IPS DF 19.7 (cell line): ENCODE results near the gene RALB.
A peak's percentile ranks its signal among the peaks of the same experiment; 100 is the strongest.

Experiments
- DNase-seq: peaks from one replicate; pipeline ENCODE4 v3.0.0-alpha.2; 2013; ENCODE audit warnings: low read depth, low spot score

Gene RALB, protein sequence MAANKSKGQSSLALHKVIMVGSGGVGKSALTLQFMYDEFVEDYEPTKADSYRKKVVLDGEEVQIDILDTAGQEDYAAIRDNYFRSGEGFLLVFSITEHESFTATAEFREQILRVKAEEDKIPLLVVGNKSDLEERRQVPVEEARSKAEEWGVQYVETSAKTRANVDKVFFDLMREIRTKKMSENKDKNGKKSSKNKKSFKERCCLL

GRCh38 chr2:120252225-120253020, at the start of gene RALB:
Gene RALB, plus strand, starts transcription at chr2:120252852. Its CDS starts 25,813 bp downstream, at chr2:120278665.
- peak; percentile 83 for DNase-seq

- no peak for DNase-seq
Observed at GRCh38 chr2:120203251-120204021, 49.2 kb upstream of the RALB start.

GRCh38 chr2:120204022-120204405, 48.6 kb upstream of the RALB start:
- DNase-seq = no peak

DNA sequence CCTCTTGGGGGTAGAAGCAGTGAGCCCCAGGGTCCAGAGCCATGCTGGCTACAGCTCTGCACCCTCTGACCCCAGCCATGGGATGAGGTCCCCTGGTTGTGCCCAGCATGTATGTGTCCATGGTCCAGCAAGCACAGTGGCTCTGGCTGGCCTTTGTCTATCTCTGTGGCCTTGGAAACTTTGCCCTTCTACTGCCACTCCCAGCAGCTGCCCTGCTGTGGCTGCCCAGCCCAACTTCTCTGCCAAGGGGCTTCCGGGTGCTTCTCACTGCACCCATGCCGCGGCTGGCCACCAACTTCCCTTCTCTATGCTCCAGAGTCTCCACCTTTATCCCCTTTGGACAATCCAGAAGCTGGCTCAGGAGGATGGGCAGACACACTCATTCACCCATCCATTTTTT, 48.2 kb upstream of the RALB start:
- no peak for DNase-seq

DNA sequence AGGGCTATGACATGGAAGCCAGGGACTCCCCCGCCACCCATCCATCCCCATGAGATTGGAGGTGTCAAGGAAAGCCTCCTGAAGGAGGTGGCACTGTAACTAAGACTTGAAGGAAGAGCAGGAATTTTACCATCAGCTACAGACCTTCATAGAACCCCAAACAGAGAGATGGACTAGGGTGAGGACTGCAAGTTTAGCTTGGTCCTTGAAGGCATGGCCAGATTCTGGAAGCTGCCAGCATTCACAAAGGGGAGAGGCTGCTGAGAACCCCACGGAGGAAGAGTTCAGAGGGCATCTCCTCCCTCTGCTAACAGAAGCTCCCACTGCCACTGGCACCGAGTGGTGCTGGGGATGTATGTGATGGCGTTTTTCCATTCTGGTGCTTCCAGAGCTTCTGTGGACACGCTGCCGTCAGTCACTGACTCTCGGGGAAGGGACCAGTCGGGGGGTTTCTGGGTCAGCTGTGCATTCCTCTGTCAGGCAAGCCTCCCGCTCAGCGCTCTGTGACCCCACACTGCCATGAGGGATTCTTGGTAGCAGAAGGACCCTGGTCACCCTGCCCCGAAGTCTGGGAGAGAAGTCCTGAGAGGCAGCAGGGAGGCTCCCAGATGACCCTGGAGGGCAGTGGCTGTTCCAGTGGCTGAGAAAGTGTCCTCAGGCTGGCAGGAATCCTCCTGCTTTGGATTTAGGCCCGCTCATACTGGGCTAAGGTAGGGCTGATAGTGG, 47.5 kb upstream of the RALB start:
- no peak for DNase-seq

DNA sequence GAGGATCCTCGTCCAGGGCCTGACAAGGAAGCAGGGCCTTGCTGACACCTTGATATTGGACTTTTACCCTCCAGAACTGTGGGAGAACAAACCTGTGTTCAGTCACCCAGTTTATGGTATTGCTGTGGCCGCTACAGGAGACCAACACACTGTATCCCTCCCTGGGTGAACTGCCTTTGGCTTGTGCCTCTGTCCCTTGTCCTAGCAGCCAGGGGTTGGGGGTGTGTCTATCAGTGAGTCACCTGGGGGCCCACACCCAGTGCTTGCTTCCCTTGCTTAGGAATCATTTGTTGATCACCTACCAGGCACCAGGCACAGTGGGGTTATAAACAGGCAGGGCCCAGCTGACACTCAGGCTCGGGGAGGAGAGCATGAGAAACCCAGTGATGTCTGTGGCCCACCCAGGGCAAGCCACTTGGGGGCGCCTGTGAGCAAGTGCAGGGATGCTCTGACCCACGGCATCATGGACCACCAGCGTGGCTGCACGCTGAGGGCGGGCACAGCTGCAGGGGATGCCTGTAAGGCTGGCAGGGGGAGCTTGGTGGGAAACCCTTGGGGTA, 46.5 kb upstream of the RALB start:
- DNase-seq = no peak

GRCh38 chr2:120208381-120209353, 44.0 kb upstream of the RALB start:
- DNase-seq = no peak

GRCh38 chr2:120209427-120210269, 43.0 kb upstream of the RALB start:
- DNase-seq = no peak

- no peak for DNase-seq
Observed at GRCh38 chr2:120210270-120210693, 42.4 kb upstream of the RALB start.

GRCh38 chr2:120218181-120218580, 34.5 kb upstream of the RALB start:
- no peak for DNase-seq

DNA sequence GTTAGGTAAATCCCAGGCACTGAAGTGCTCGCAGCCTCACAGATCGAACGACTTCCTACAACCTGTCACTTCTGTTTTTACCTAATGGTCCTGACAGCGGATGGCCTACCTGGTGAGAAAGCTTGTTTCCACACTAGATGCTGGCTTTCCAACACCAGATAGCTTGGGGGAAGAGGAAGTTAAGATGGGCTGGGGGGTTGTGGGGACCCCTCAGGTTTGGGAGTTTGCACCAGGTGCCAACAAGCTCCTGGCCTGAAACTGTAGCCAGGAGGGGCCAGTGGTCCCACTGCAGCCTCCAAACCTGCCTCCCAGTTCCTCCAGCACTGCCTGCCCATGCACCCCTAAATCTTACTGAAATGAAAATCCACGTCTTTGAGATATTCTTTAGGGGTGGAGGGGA, 33.4 kb upstream of the RALB start:
- DNase-seq = no peak

DNA sequence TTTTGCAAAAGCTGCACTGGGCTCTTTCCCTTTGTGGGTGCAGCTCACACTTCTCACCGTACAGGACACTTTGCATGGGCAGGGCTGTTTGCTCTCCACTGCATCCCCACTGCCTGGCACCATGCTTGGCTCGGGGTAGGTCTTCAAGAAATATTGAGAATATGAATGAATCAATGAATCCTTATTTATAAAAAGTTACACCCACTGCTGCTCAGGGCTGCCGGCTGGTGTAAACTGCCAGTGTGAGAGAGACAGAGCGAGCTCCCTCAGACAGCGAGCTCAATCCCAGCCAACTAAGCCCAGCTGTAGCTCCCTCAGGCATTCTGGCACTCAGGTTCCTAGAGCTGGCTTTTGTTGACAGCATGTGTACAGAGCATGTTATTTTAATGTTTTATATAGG, 32.9 kb upstream of the RALB start:
- no peak for DNase-seq

GRCh38 chr2:120220756-120221155, 31.9 kb upstream of the RALB start:
- no peak for DNase-seq

DNA sequence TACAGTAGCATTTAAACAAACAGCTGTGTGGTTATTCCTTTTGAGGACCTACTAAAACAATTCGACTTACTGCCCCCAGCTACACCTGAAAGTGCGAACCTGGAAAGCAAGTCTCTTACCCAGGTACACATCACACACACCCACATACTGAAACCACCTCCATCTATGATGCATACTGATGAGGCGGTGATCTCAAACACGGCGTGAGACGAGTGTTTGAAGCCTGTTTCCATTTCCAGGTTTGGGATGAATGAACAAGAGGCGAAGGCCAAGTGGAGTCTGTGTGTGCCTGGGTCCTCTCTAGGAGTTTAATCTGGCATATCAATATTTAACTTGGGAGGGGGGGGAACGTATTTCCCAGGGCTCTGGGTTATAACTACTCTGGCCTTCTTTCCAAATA, 31.0 kb upstream of the RALB start:
- DNase-seq = no peak

DNA sequence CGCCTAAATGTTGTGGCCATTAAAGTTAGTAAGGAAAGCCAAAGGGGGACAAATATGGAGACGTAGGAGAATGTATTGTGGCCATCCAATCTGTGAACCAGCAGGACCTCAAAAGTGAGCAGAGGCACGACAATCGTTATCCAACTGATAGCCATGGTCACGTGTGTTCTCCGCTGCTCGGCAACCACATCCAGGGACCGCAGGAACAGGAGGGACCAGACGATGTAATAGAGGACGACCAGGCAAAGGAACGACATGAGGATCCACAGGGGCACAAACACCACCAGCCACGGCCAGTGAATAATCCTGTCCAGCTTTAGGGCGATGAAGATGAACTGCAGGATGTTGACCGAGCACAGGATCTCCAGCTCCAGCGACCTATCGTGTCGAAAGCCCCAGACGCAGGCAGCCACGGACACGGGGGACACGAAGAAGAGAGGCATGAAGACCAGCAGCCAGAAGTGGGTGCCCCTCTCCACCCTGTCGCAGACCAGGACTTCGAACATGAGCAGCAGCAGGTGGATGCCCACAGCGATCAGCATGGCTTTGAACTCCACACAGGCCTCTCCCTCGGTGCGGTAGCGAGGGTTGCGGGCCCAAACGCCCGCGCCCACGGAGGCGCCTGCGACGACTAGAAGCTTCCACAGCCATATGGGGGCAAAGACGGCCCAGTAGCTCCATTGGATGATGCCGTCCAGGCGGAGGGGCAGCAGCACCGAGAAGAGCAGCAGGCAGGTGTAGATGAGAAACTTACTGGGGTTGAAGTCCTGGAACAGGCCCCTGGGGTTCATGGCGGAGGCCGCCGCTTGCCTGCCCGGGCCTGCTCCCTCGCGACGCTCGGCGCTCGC, 30.2 kb upstream of the RALB start:
- no peak for DNase-seq

DNA sequence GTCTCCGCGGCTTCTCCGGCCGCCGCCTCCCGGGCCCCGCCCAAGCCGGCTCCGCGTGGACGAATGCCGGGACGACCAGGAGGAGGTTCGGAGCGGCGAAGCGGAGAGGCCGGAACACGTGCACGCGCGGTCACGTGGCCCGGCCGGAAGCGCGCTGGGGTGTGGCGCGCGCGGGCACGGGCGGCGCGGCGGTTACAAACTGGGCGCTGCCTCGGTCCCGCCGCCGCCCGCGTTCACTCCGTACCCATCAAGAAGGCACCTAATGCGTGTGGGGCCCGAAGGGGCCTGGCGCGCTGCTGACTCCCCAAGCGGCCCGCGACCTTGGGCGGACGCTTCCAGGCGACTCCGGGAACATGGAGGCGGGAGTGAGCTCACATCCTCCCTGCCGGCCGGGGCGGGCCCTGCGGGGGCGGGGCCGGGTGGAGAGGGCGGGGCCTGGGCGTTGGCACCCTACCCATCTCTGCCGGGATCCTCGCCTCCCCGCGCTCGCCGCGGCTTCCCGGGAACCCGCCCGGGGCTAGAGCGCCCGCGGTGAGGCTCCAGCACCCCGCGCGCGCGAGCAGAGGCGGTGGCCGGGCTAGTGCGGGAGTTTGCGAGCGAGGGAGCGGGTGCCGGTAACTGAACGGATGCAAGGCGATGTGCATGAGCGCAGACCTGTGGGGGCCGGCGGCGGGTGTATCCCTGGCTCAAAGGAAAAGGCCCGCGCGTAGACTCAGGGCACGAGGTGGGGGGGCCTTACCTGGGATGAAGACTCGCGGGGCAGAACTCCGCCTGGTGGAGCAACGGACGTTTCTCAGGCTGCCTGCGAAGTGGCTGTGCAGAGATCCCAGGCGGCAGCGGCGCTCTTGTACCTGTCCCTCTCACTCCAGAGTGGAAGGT, 29.4 kb upstream of the RALB start, which contains the start of gene TMEM185B:
TMEM185B (minus strand) TSS at position 367 of the 879 bp plus-strand sequence. CDS start 424 bp downstream, outside the sequence.
- DNase-seq = no peak

GRCh38 chr2:120224256-120224655, 28.4 kb upstream of the RALB start:
- no peak for DNase-seq
